ENCODE data around the gene ANO9. TPM values are rescaled to one million over a fixed set of nuclear protein-coding genes. Genes with fewer than 3 reads are reported as not detected.

ANO9 gene
- total RNA-seq, 1 experiment from 2014 or later = 9.4 TPM

DNA sequence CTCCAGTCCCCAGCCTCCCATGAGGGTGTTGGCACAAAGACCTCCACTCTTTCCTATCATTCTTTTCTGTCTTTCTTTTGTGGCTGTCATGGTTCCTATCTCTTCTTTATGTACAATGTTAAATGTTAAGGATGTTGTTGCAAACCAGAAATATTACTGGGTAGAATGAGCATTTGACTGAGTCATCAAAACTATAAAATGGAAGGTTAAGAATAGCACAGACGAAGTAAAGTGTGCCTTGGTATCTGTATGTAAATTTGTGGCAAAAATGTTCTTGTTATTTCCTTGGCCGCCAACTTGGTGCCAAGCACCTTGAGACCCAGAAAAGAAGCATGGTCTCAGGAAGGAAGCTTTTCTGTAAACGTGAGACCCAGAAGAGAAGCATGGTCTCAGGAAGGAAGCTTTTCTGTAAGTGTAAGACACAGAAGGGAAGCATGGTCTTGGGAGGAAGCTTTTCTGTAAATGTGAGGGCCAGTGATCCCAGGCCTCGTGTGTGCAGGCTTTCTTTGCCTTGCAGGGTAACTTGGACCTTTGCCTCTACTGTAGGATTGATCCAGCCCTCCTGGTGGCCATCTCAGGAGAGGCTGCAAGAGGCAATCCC lies 54.5 kb downstream of the ANO9 start:
- ChIA-PET POLR2A (interaction anchor here (1.6 kb wide), 1 partner anchor 22 kb away, joined by 5 read pairs; no protein-coding TSS in a partner anchor), CTCF (interaction anchor here (0.7 to 1.2 kb wide), 2 partner anchors 62 to 116 kb away, joined by 3 read pairs; partner anchors contain the start of gene PTDSS2)
- H3K4me3 Mint-ChIP-seq (ENCODE audit: unreplicated experiment) = no peak overlapping the region
- H3K27me3 Mint-ChIP-seq (ENCODE audit: insufficient read depth, unreplicated experiment) = no peaks in the 10 kb centered on the region
- no peak overlapping the region for H3K27ac Mint-ChIP-seq (ENCODE audit: low read depth, unreplicated experiment)
- no peak for TF ChIP-seq CTCF (IDR thresholded peaks at IDR 0.05; ENCODE audit: unreplicated experiment)
- no peaks in the 10 kb centered on the region for H3K9me3 Mint-ChIP-seq (ENCODE audit: unreplicated experiment)
- DNase-seq (ENCODE audit: unreplicated experiment) = no peak
- H3K36me3 Mint-ChIP-seq (ENCODE audit: insufficient read depth, unreplicated experiment) = peaks cover 6% of the 10 kb centered on the region
- BruUV-seq (replicated peaks) = no TSS peak
- H3K4me1 Mint-ChIP-seq (ENCODE audit: insufficient read depth, unreplicated experiment) = peaks cover 6% of the 10 kb centered on the region
- intact Hi-C loops (cut with micrococcal nuclease) = no loop called here

- CTCF ChIA-PET = interaction anchor here (0.8 kb wide), 1 partner anchor 62 kb away, joined by 4 read pairs; no protein-coding TSS in a partner anchor
- POLR2A ChIA-PET = interaction anchor here (1.6 kb wide), 1 partner anchor 22 kb away, joined by 5 read pairs; no protein-coding TSS in a partner anchor
- H3K4me3 Mint-ChIP-seq (ENCODE audit: unreplicated experiment) = no peak overlapping the region
- H3K9me3 Mint-ChIP-seq (ENCODE audit: unreplicated experiment) = no peaks in the 10 kb centered on the region
- peaks cover 5% of the 10 kb centered on the region for H3K4me1 Mint-ChIP-seq (ENCODE audit: insufficient read depth, unreplicated experiment)
- intact Hi-C loops (cut with micrococcal nuclease) = no loop called here
- TF ChIP-seq CTCF (IDR thresholded peaks at IDR 0.05; ENCODE audit: unreplicated experiment) = no peak
- DNase-seq (ENCODE audit: unreplicated experiment) = no peak
- no TSS peak for BruUV-seq (replicated peaks)
- peaks cover 5% of the 10 kb centered on the region for H3K36me3 Mint-ChIP-seq (ENCODE audit: insufficient read depth, unreplicated experiment)
- H3K27ac Mint-ChIP-seq (ENCODE audit: low read depth, unreplicated experiment) = no peak overlapping the region
- no peaks in the 10 kb centered on the region for H3K27me3 Mint-ChIP-seq (ENCODE audit: insufficient read depth, unreplicated experiment)
Measured at GRCh38 chr11:386483-386882, 55.3 kb downstream of the ANO9 start.

DNA sequence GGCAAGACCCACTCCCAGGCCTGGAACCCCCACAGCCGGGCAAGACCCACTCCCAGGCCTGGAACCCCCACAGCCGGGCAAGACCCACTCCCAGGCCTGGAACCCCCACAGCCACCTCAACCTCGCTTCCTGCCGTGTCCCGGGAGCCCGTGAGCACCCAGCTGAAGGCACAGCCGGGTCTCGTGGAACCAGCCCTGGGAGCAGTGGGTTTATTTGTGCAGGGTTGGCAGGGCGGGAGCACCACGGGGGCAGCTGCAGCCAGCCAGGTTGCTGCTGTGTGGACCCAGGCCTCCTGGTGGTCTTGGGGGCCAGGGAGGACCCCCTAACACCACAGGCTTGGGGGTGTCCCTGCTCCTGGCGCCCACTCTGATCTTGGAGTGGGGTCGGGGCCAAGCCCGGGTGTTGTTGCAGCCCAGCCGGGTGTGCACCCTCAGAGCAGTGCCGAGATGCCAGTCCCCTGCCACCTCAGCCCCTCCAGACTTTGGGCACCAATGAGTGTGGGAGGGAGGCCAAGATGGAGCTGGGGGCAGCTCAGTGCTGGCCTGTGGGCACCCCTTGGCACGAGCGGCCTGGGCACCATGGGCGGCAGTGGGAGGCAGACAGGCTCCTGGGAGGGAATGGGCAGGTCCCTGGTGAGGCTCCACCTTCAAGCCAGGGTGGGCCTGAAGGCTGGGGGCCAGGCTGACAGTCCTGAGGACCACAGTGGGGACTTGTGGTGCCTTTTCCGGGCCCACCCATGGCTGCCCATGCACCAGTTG lies 56.0 kb downstream of the ANO9 start:
- TF ChIP-seq CTCF (IDR thresholded peaks at IDR 0.05; ENCODE audit: unreplicated experiment) = no peak
- H3K36me3 Mint-ChIP-seq (ENCODE audit: insufficient read depth, unreplicated experiment) = peaks cover 4% of the 10 kb centered on the region
- no peaks in the 10 kb centered on the region for H3K27me3 Mint-ChIP-seq (ENCODE audit: insufficient read depth, unreplicated experiment)
- CTCF ChIA-PET = no interaction called here
- POLR2A ChIA-PET = interaction anchor here (1.6 kb wide), 1 partner anchor 21 kb away, joined by 5 read pairs; no protein-coding TSS in a partner anchor
- BruUV-seq (replicated peaks) = no TSS peak
- no peak overlapping the region for H3K27ac Mint-ChIP-seq (ENCODE audit: low read depth, unreplicated experiment)
- H3K4me1 Mint-ChIP-seq (ENCODE audit: insufficient read depth, unreplicated experiment) = no peaks in the 10 kb centered on the region
- intact Hi-C loops (cut with micrococcal nuclease) = no loop called here
- no peaks in the 10 kb centered on the region for H3K9me3 Mint-ChIP-seq (ENCODE audit: unreplicated experiment)
- no peak overlapping the region for H3K4me3 Mint-ChIP-seq (ENCODE audit: unreplicated experiment)
- no peak for DNase-seq (ENCODE audit: unreplicated experiment)

- Mint-ChIP-seq H3K4me3 (ENCODE audit: unreplicated experiment) (no peak overlapping the region), H3K27me3 (ENCODE audit: insufficient read depth, unreplicated experiment) (no peaks in the 10 kb centered on the region), H3K4me1 (ENCODE audit: insufficient read depth, unreplicated experiment) (no peaks in the 10 kb centered on the region), H3K27ac (ENCODE audit: low read depth, unreplicated experiment) (no peak overlapping the region), H3K36me3 (ENCODE audit: insufficient read depth, unreplicated experiment) (peaks cover 13% of the 10 kb centered on the region), H3K9me3 (ENCODE audit: unreplicated experiment) (no peaks in the 10 kb centered on the region)
- no TSS peak for BruUV-seq (replicated peaks)
- ChIA-PET POLR2A (interaction anchor here (1.1 kb wide), 1 partner anchor 23 kb away, joined by 3 read pairs; no protein-coding TSS in a partner anchor), CTCF (no interaction called here)
- intact Hi-C loops (cut with micrococcal nuclease) = no loop called here
- DNase-seq (ENCODE audit: unreplicated experiment) = no peak
- no peak for TF ChIP-seq CTCF (IDR thresholded peaks at IDR 0.05; ENCODE audit: unreplicated experiment)
Measured at GRCh38 chr11:384511-384910, 57.3 kb downstream of the ANO9 start.

Measured in MCF 10A (cell line).